GM19324 (cell line): ENCODE measurements around the gene IL31RA.
"Not testable (repeated sequence)": the region's sequence is repeated elsewhere in the genome, so short reads cannot be mapped to it uniquely, and the experiment has no call there.

Experiments used
- ATAC-seq: cut with Tn5 transposase; IDR thresholded peaks from one replicate; pipeline ENCODE4 v1.9.1; 2021; ENCODE audit warnings: mild to moderate bottlenecking, moderate library complexity; ENCODE audit not compliant: unreplicated experiment, low FRiP score

Gene IL31RA

DNA sequence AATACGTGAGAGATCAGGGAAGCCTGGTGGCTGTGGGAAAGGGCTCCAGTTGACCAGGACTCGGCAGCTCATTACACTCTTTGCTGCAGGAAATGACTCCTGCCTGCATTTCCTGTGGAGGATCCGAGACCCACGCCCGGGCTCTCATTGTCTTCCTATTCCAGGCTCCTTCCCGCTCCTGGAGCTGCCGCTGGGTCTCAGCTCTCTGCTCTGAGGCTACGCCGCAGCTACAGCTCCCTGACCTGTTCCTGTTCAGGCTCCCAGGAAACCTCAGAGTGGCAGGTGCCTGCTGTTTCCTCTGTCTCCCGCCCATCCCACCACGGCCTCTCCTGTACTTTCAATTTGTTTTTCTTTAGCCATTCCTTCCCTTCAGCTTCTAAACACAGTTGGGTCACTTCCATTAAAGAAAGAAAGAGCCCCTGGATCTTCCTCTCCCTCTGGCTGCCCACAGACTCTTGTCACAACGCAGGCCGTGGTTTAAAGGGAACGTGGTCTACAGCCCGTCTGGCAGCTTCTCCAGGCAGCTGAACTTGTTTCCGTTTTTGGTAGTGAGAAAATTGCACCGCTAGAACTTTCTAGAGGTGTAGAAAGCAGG lies 72.1 kb downstream of the IL31RA start:
- ATAC-seq = no peak

DNA sequence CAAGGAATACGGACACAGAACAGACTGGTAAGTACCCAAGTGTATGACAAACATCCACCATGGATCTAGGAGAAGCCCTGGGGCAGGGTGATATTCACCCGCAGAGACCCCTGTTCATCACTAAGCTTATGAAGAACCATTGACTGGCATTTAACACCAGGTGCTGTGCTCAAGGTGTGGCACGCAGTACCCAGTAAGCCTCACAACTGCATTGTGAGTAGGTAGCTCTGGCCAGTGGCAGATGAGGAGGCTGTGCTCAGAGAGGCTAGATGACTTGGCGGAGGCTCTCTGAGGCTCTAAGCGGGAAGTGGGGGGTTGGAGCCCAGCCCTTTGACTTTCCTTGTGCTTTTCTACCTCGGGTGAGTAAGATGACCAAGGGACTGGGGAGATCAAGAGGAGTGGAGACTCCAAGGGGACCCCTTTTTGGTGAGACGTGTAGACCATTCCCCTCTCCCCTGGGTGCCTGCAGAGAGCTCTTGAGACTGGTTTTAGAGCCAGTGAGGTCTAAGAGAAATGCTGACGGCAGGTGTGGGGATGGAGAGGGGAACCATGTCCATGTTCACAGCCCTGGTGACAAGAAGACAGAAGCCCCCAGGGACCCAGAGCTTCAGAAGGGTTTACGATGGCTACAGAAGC lies 72.8 kb downstream of the IL31RA start:
- no peak for ATAC-seq

DNA sequence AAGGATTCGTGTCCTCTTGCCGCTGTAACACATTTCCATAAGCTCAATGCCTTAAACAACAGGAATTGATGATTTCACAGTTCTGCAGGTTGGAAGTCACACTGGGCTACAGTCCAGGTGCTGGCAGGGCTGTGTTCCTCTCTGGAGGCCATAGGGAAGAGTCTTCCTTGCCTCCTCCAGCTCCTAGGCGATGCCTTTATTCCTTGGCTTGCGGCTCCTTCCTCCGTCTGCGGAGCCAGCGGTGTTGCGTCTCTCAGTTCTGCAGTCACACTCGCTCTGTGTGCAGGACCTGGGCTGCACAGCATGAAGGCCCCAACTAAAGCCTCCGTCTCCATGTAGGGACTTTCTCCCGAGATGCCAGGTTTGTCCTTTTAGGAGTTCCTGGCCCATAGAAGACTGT lies 73.6 kb downstream of the IL31RA start:
- no peak for ATAC-seq

DNA sequence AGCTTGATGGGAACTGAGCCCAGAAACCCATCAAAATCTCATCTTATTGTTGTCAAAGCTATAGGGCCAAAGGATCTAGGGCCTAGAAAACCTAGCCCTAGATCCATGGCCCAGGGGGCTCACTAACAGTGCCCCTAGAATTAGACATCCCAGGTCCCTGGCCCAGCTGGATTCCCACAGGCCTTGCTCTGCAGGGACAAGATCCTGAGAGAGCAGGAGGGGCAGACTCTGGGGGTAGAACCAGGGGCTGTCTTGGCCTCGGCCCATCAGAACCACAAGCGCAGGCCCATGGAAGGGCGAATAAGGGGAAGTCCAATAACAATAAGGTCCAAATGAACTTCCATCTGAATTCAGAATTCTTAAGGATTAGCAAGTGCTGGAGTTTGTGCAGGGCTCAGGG lies 74.0 kb downstream of the IL31RA start:
- ATAC-seq = no peak

DNA sequence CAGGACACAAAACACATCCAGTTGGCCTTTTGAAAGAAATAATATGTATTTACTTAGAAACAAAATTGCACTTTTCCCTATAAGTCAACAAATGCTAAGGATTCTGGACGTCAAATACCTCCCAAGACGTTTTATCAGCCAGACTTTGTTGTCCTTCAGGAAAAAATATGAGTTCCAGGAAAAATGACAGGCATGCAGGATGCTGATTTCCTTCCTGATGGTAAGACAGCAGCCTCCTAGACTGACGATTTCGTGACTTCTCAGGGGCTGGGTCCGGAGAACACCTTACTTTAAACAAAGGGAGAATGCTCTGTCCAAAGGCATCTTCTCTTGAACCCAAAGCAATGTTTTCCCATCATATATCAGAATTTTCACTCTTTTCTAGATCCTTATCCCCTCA lies 74.6 kb downstream of the IL31RA start:
- ATAC-seq = no peak

DNA sequence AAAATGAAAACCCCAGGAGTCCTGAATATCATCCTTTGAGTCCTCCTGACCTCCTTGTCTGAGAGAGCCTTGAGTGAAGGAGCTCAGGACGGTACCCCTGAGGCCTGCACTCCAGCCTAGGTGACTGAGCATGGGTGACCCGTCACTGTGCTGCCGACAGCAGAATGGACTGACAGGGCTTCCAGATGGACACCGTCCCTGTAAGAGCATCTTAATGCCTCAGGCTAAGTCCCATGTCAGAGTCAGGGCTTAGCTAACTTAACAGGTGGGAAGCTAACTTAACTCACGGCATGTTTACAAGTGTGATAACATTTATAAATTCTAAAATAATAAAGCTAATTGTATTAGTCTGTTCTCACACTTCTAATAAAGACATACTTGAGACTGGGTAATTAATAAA lies 75.3 kb downstream of the IL31RA start:
- ATAC-seq = no peak

DNA sequence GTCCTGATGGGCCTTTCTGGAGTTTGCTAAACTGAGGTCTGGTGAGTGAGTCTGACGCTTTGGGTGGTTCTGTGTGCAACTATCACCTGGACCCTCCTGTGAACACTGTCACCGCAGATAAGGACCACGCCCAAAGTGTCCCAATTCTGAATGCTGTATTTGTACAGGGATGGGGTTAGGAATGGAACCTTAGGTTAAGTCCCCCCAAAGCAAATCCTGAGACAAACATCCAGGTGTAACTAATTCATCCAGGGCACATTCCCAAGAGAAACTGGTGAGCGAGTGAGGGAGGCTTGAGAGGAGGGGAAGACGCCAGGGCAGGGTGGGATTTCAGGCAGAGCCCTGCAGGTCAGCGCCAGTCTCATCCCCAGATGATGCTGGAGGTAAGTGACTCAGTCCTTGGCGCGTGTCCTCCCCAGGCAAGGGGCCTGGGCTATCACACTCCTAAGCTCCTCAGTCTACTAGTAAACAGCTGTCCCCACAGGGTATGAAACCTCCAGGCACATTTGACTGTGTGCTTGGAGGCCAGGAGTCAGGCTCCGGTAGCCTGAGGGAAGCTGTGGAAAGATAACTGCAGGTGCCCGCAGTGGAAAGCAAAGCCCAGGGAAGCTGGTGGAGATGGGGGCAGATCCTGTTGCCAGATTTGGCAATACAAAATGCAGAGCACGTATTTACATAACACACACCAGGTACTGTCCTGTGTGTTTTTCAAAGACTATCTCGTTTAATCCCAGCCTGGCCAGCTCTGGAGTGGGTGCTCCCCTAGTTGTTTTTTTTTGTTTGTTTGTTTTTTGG lies 76.9 kb downstream of the IL31RA start:
- no peak for ATAC-seq

DNA sequence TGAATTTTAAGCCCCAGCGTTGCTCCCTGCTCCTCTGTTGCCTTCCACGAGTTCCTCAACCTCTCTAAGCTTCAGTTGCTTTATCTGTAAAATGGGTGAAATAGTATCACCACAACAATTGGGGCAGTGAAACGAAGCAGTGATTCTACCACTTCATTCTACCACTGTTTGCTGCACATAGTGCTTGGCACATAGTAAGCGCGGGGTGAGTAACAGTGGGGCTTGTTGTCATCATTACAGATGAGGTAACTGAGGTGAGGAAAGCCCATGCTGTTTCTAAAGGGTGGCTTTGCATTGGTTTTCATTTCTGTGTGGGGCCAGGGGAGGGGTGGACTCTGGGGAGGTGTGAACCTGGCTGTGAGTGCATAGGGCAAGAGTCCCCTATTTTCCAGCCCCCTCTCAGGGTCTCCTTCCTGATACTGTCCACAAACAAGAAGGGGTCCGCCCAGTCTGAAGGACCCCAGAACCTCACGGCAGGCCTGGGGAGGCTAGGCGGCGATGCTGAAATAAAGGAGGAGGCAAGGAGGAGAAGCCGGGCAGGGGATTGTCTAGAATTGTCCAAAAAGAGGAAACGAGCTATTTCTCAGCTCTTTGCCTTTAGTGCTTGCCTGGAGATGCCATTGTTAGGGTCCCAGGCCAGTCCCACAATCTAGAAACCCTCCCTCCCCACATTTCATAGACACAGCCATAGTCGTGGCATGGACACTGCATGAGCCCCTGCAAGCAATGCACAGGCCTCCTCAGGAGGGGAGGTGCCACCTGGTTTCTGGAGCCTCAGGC lies 78.1 kb downstream of the IL31RA start:
- ATAC-seq = no peak

DNA sequence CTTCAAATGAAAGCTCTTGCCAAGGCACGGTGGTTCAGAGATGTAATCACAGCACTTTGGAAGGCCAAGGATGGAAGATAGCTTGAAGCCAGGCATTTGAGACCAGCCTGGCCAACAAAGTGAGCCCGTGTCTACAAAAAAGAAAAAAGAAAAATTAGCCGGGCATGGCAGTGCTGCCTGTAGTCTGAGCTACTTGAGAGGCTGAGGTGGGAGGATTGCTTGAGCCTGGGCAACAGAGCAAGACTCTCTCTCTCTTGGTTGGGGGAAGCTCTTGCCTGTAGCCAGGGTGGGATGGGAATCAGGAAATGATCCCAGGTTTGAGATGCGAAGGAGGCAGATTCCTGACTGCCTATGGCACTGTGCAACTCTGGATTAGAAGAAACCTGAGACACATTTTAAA lies 81.5 kb downstream of the IL31RA start:
- no peak for ATAC-seq

DNA sequence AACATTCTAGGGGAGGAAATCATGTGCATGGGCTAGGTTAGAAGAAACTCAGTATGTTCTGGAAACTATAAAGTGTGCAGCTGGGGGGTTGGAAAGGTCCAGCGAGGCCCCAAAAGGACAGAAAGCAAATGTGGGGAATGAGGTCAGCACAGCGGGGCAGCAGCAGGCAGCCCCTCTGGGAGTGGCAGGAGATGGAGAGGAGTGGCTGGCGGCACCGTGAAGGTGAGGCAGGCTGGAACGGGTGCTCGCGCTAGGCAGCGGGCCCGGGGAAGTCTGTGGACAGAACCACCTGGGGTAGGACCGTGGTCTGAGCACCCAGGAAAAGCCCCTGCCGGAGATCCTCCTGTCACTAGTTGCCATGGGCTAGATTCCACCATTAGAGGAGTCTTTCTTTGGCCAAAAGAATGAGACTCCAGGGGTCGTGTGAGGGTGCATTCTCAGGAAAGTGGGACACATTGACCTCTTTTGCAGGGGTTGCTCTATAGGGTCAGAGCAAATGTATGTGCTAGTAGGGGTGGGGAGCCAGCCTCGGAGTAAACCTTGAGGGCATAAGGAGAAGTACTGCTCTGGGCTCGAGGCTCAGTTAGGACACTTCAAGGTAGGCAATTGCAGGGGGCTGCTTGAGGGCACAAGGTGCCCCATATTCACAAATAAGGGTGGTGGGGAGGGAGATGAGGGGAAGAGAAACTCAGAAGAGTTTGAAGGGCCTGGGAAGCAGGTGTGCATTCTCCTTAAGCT lies 82.4 kb downstream of the IL31RA start:
- ATAC-seq = no peak

DNA sequence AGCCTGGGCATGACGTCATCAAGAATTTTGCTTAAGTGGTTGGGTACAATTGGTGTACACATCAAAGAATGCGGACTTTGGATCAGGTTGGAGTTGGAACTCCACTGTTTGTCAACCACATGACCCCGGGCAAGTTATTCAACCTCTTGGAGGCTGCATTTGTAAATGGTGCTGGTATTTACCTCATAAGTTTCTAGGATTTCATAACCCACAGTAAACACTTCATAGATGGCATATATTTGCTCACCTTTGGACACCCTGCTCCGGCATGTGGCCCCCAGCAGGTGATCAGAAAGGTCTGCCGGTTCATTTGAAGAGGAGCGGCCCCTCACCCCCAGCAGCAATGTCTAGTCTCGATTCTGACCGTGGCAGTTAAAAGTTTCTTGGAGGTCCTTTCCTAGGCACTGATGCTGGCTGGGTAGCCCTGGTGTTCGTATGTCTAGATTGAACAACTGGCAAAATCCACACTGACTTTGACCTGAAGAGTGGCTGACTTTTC lies 83.0 kb downstream of the IL31RA start:
- no peak for ATAC-seq

DNA sequence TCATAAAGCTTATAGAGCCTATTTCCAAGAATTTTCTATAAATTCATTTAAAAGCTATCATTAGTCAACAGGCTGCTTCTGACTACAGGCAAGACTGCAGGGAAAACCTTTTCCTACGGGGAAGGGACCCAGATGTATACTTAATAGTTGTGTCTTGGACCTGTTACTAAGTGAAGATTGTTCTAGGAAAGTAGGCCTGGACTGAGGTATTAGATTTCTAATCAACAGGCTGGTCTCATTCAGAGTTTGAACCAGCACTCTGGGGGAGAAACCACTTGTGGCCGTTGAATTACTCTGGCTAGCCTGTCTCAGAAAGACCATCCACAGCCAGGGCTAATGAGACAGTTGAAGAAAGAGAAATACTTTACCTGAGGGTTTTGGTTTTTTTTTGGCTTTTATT lies 83.6 kb downstream of the IL31RA start:
- ATAC-seq = no peak

DNA sequence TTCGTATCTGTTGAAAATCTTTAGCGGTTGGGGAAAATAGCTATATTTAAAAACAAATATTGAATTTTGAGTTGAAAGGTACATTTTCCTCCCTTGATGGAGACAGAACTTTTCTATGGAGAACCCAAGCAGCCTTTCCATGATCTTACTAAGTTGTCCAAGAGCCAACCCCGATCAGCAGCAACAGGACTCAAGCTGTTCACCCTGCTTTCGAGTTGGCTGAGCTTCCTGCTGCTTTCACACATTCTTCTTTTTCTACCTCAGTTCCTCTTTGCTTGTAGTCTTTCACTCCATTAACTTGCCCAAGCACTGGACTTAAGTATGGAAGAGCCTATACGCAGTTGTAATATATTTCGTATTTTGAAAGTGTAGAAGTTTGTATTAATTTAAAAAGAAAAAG lies 84.2 kb downstream of the IL31RA start:
- no peak for ATAC-seq

DNA sequence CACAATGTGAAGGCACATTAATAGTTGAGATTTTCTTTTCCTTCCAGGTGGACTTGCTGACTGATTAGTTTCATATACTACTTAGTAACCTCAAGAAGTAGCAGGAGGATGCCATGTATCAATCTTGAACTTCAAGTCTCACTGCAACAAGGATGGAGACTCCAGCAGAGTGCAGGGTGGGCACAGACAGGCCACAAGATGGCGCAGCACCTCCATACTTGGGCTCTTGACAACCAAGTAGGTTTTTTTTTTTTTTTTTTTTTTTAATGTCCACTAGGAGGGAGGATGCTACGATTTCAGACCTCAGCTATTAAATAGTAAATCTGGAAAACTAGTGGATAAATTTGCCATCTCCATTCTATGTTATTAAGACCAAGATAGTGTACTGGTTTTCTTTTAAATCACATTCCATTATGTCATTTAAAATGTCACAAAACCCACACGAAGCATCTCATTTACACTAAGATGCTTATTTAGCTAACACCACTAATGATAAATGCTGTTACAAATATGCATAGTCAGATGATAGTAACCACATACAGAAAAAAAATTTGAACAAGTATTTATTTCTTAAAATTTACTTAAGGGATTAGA lies 85.0 kb downstream of the IL31RA start:
- no peak for ATAC-seq

DNA sequence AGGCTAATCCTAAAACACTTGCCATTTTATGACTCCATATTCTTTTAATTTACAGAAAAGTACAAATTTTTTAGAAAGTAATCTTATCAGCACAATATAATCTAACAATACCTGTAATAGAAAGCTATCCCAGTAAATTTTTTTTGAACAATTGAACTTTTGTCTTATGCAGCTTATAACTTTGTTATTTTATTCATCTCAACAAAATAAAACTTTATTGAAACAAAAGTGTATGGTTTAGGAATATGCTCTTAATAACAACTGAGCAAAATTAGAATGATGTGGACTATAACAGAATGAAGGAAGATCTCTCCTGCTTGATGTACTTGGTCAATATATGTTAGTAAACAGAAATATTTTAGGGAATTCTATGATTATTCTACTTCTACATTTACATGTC lies 86.4 kb downstream of the IL31RA start:
- ATAC-seq = not testable (repeated sequence)

DNA sequence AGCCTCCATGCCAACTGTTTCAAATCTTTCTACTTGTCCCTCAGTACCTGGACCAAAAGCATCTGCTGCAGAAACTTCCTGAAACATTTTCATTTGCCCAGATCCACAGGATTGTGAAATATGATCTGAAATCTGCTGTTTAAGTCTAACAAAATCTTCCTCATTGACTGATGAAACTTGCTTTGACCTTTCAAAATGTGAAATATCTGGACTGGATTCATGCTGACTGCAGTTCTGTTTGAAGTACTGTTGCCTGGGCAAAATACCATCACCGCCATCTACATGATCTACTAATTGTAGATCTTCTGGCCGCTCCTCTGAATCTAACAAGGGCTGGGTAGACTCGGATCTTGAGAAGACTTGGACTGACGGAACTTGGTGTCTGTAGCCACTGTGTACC lies 90.0 kb downstream of the IL31RA start:
- not testable (repeated sequence) for ATAC-seq

DNA sequence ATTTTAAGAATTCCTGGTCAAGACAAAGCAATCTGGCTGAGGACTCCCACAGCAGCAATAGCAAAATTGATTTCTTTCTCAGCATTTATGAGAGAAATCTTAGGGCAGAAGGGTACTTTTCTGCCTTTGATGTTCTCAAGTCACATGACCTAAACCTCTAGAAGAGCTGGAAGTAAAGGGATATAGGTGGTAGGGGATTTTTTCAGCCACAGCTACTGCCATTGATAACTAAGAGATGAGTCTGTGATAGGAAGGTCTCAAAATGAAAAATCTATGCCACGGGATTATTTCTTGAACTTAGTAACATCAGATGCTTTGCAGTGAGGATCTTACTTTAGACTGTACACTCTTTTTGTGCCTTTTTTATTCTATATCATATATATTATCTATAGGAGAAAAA lies 108.1 kb downstream of the IL31RA start:
- ATAC-seq = no peak

DNA sequence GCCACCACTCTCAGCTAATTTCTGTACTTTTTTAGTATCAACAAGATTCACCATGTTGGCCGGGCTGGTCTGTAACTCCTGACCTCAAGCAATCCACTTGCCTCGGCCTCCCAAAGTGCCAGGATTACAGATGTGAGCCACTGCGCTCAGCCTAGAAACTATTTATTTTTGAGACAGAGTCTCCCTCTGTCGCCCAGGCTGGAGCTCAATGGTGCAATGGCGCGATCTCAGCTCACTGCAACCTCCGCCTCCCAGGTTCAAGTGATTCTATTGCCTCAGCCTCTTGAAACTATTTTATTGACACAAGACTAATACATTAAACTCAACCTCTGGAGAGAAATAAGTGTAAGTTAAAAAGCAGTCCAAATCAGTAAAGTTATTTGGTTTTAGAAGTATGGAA lies 109.6 kb downstream of the IL31RA start:
- ATAC-seq = no peak

DNA sequence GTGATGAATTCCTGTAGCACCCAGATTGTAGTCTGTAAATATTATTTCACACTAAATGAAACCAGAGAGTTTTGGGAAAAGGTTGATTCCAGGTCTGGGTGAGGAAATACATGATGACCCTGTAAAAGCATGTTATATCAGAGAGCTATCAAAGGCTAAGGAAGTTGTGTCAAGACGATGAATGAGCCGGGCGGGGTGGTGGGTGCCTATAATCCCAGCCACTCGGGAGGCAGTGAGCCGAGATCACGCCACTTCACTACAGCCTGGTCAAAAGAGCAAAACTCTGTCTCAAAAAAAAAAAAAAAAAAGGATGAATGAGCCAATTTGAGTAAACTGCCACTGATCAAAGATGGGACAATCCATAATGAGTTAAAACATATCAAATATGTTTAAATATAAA lies 114.4 kb downstream of the IL31RA start:
- no peak for ATAC-seq

DNA sequence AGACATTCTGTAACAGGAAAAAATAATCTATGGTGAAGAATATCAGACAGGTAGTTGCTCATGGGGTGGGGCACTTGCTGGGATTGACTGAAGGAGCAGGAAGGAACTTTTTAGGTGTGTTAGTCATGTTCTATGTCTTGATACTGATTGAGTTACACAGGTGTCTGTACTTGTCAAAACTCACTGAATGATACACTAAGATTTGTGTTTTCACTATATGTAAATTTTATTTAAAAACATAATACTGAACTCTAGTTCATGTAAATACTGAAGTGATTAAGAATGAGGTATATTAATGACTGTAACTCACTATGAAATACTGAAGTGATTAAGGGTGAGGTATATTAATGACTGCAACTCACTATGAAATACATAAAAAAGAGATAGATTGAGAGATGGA lies 115.1 kb downstream of the IL31RA start:
- ATAC-seq = no peak
